KBM-7 (cell line): ENCODE results near the gene ROCK2.
"Not testable (repeated sequence)": the region's sequence is repeated elsewhere in the genome, so short reads cannot be mapped to it uniquely, and the experiment has no call there.

Experiments used
- DNase-seq: peaks from one replicate; pipeline ENCODE4 v3.0.0-alpha.2; 2015
- in situ Hi-C: fragments of 300-500 bp; cut with MboI; formaldehyde crosslinking; loops from 2 replicates; pipeline ENCODE4 v1.14.3; 2020; ENCODE audit warnings: low sequenced_read_pairs, low pct_unique_long_range_greater_than_20kb, mixed read lengths

Gene ROCK2

DNA sequence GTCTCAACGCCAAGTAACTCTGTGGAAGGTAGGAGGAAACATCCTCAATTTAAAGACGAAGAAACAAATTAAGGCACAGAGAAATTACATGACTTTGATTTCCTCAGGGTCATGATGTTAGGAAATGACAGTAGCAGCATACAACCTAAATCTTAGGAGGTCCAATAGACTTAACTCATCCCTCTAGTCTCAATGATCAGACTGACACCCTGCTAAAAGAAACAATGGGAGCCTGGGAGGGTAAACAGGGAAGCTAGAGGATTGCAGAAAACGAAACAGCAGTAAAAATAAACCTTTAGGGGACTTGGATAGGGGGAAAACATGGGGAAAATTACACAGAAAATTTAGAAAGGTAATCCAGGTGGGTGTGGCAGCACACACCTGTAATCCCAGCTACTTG lies 56.0 kb downstream of the ROCK2 start:
- no peak for DNase-seq
- in situ Hi-C loops = no loop called here

DNA sequence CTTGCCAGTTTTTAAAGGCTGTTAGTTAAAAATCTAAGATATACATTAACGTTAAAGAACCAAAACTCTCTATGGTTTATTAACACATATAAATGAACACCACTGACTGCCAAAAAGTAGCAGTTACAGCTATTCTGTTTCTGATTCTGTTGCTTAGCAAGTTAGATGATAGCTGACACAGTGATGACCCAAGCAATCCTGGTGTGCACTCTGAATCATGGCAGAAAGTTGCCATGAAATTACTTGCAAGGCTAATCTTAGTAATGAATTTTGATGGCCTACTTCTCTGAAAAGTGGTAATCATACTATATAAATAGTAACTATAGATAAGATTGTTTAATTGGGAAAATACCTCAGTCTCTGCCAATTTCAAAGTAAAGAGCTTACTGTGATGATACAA lies 57.7 kb downstream of the ROCK2 start:
- DNase-seq = no peak
- in situ Hi-C loops = no loop called here

DNA sequence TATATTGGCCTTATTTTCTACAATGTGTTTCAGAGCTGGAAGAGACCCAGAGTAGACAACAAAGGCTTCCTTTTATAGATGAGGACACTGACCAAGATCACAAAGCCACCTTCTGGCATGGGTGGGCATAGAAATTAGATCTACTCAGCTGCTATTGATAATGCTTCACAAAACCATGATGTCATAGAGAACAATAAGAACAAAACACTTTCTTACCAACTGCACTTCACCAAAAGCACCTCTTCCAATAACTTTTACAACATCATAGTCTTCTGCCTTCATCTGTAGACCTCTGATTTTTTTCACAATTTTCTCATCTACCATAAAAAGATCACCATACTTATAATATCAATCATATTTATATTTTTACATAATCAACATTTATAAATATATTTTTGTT lies 58.1 kb downstream of the ROCK2 start:
- in situ Hi-C loops = no loop called here
- DNase-seq = no peak

DNA sequence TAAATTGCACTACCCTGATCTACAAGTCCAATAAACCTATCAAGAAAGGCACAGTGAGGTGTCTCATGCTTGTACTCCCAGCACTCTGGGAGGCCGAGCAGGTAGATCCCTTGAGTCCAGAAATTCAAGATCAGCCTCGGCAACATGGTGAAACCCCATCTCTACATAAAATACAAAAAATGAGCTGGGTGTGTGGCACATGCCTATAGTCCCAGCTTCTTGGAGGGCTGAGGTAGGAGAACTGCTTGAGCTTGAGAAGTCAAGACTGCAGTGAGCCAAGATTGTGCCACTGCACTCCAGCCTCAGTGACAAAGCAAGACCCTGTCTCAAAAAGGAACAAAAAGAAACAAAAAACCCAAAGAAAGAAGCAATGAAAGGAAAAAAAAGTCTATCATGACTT lies 58.9 kb downstream of the ROCK2 start:
- DNase-seq = no peak
- in situ Hi-C loops = no loop called here

DNA sequence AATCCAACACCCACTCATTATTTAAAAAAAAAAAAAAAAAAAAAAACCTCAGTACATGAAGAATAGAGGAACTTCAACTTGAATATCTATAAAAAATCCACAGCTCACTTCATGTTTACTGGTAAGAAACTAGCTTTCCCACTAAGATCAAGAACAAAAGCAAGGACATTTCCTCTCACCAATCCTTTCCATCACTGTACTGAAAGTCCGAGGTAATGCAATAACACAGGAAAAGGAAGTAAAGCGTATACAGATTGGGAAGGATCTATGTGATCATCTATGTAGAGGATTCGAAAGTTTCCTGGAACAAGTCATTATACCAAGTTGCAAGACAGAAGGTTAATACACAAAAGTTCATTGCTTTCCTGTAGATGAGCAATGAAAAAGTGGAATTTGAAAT lies 63.2 kb downstream of the ROCK2 start:
- in situ Hi-C loops = no loop called here
- peak; percentile 19 for DNase-seq

DNA sequence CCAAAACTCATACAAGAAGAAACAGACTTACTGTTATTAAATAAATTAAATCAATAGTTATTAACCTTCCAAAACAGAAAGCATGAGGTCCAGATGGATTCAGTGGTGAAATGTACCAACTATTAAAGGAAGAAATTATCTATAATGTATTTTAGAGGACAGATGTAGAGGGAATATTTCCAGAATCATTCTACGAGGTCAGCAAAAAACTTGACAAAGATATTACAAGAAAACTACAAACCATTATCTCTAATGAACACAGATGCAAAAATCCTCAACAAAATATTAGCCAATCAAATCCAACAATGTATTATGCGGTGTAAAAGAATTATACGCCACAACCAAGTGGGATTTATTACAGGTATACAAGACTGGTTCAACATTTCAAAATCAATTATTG lies 63.7 kb downstream of the ROCK2 start:
- no peak for DNase-seq
- in situ Hi-C loops = no loop called here

DNA sequence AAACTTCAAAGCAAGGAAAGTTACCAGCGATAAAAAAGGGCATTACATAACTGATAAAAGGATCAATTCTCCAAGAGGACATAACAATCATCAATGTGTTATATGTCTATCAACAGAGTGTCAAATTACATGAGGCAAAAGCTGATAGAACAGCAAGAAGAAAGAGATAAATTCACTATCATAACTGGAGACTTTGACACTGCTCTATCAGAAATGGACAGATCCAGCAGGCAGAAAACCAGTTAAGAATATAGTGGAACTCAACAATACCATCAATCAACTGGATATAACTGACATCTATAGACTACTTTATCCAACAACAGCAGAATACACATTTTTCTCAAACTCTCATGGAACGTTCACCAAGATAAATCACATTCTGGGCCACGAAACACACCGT lies 65.0 kb downstream of the ROCK2 start:
- DNase-seq = no peak
- in situ Hi-C loops = no loop called here

DNA sequence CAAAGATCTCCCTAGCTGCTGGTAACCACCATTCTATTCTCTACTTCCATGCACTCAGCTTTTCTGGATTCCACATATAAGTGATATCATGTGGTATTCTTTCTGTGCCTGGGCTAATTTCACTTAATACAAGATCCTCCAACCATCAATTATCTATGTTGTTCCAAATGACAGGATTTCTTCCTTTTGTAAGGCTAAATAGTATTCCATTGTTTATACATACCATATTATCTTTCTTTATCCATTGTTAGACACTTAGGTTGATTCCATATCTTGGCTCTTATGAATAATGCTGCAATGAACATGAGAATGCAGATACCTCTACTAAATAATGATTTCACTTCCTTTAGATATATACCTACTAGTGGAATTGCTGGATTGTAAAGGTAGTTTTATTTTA lies 66.2 kb downstream of the ROCK2 start:
- in situ Hi-C loops = no loop called here
- DNase-seq = no peak

DNA sequence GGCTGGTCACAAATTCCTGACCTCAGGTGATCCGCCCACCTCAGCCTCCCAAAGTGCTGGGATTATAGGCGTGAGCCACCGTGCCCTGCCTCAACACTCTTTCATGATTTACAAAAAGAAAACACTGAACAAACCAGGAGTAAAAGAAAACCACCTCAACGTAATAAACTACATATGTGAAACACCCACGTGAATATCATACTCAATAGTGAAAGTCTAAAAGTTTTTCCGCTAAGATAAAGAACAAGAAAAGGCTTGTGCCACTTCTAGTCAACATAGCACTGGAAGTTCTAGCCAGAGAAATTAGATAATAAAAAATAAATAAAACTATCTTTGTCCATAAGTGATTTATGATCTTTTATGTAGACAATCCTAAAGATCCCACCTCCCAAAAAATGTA lies 68.5 kb downstream of the ROCK2 start:
- in situ Hi-C loops = no loop called here
- no peak for DNase-seq

DNA sequence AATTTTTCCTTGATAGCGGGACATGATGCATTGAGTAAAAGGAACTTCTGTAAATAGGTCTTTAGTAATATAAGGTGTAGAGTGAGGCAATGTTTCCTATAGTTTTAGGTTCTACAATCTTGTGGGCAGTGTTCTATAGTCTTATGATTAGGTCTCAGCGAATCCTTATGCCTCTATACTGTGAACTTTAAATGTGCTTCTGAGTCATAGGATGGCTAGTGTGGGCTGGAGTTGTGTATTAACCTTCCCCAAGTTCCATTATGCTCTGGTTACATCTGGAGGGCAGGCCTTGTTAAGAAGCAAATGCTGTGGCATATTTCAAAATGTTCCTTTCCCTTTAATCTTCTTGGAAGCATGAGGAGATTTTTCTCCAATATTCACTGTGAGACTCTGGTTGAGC lies 73.5 kb downstream of the ROCK2 start:
- DNase-seq = no peak
- in situ Hi-C loops = no loop called here

DNA sequence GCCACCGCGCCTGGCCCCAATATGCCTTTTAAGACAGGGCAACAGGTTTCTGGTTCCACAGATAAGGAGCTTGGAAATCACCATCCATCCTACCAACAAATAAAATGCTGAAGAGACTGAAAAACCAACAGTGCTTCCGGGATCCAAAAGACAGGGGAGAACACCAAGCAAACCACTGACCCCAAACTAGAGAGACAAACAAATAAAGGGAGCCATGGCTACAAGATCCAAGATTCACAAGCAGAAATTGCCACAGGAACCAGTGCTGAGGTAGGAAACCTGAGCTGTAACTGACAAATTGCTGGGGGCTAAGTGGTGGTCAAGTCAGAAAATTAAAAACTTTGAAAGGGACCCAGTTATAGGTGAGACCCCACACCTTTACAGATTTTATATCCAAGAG lies 76.5 kb downstream of the ROCK2 start:
- DNase-seq = no peak
- in situ Hi-C loops = no loop called here

DNA sequence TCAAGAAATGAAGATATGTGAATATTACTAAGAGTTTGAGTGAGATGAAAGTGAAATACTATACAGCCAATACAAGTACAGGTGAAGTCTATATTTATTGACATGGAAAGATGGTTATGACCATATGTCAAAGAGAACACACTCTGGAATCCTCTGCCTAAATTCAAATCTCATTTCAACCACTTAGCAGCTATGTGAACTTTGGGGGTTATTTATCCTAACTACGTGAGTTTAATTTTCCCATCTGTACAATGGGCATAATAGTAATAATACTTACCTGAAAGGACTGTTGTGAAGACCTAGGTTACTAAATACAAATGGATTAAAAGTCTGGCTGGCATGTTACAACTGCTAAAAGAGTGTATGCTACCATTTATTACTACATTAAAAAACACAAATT lies 79.6 kb downstream of the ROCK2 start:
- in situ Hi-C loops = no loop called here

DNA sequence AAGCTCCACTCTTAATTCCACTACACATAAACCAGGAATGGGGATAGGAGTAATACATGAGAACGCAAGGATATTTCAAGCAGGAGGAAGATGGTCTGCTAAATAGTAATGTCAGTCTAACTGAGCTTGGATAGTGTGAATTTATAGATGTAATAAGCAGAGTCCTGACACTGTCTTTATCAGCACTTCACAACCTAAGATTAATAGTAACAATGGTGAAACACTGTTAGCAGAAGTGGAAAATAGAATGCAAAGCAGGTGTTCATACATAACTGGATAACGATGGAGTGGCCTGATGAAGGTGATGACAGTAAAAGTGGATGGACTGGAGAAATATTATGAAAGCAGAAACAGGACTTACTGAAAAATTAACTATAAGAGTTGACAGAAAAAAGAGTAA lies 80.4 kb downstream of the ROCK2 start:
- no peak for DNase-seq
- in situ Hi-C loops = no loop called here

More for the DNA sequence above, 79.6 kb downstream of the ROCK2 start:
- DNase-seq = no peak

DNA sequence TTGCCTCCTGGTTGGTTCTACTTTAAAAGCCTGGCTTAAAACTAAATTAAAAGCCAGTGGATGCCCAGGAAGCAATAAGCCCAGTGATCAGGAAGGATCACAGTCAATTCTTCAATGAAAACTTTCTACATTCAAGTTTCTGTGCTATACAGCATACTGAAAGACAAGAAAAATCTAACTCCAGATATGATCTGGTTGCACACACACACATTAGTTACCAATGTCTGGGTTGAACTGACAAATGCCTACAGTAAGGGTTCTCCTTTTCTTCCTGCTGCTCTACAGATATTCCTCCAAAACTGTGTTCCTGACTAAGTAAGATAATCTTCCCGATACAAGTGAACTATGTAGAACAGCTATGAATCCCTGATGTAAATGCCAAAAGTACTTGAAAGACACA lies 81.3 kb downstream of the ROCK2 start:
- DNase-seq = no peak
- in situ Hi-C loops = no loop called here

DNA sequence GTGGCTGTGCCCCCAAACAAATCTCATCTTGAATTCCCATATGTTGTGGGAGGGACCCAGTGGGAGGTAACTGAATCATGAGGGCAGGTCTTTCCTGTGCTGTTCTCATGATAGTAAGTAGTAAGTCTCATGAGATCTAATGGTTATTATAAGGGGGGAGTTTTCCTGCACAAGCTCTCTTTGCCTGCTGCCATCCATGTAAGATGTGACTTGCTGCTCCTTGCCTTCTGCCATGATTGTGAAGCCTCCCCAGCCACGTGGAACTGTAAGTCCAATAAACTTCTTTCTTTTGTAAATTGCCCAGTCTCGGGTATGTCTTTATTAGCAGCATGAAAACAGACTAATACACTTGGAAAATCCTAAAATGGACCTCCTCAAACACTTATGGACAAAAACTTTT lies 82.0 kb downstream of the ROCK2 start:
- DNase-seq, in situ Hi-C loops: not testable (repeated sequence)

DNA sequence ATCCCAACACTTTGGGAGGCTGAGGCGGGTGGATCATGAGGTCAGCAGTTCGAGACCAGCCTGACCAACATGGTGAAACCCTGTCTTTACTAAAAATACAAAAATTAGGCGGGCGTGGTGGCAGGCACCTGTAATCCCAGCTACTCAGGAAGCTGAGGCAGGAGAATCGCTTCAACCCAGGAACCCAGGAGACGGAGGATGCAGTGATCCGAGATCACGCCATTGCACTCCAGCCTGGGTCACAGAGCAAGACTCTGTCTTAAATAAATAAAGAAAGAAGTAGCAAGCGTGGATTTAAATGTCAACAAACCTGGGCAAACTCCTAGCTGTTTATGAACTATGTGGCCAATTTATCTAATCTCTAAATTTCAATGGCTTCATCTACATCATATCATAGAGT lies 82.9 kb downstream of the ROCK2 start:
- DNase-seq, in situ Hi-C loops: not testable (repeated sequence)

DNA sequence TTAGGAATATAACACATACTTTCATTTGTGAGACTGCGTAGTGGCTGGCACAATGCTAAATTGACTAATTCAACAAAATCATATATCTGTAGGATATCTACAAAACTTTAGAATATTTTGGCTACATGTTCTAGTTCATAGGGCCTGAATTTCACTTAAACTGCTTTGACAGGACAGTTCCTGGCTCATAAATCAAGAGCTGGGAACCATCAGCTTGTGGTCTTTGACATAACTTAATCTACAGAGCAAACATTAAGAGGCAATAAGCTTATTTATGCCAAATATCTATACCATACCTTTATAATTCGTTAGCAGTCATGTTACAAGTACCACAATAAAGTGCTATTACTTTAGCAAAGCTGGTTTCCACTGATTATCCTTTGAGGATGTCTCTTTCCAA lies 83.5 kb downstream of the ROCK2 start:
- no peak for DNase-seq
- in situ Hi-C loops = no loop called here

DNA sequence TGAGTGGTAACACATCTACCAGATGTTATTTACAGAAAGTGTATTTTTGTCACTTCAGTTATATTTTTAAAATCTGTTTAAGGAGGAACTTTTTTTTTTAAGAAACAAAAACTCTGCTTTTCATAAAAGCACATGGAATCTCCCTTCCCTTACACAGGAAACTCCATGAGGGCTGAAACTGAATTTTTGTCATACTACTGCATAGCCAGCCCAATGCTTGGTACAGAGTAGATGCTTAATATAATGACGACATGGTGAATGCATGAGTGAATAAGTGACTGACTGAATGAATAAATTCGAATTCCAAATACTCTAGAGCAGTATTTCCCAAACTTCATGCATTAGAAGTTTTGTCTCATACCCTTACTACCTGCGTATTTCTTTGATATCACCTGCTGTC lies 86.5 kb downstream of the ROCK2 start:
- in situ Hi-C loops = no loop called here
- no peak for DNase-seq

DNA sequence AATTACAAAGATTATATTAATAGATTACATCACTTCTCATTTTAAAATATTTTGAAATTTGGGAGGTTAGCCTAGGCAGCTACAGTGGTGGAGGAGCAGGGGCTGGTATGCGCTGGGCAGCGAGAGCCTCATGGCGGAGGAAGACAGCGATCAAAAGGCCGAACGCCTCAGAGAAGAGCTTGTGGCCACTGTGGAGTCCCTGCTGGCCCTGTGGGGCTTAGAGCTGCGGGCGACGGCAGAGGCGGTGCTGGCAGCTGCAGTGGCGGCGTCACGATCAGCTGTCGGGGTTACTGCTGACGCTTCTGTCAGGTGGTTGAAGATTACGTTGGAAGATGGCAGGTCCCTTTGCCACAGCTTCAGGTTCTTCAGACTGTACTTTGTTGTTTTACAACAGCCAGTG lies 87.4 kb downstream of the ROCK2 start:
- DNase-seq = no peak
- in situ Hi-C loops = no loop called here

DNA sequence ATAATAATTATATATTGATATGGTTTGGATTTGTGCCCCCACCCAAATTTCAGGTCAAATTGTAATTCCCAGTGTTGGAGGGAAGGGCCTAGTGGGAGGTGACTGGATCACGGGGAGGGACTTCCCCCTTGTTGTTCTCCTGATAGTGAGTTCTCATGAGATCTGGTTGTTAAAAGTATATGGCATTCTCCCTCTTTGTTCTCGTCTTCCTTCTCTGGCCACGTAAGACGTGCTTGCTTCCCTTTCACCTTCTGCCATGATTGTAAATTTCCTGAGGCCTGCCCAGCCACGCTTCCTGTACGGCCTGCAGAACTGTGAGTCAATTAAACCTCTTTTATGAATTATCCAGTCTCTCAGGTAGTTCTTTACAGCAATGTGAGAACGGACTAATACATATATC lies 88.3 kb downstream of the ROCK2 start:
- DNase-seq = no peak
- in situ Hi-C loops = no loop called here

DNA sequence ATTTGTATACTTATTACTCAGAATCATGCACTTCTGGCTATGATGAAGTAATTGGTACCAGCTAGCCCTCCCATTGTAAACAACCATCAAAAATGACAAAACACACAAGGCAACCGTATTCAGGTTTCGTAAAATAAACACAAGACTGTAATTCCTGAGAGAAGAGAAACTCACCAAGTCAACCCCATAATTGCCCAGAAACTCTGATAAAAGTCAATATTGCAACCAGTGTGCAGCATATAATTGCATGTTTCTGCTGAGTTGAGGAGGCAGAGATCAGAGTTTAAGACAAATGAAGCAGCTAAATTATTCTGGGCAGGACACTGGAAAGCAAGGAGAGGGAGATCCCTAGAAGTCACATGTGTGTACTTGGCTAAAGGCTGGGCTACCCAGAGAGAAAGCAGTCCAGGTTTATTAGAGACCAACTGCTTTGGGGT lies 90.3 kb downstream of the ROCK2 start:
- no peak for DNase-seq
- in situ Hi-C loops = no loop called here

DNA sequence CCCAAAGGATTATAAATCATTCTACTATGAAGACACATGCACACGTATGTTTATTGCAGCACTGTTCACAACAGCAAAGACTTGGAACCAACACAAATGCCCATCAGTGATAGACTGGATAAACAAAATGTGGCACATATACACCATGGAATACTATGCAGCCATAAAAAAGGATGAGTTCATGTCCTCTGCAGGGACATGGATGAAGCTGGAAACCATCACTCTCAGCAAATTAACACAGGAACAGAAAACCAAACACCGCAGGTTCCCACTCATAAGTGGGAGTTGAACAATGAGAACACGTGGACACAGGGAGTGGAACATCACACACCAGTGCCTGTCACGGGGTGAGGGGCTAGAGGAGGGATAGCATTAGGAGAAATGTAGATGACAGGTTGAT lies 92.0 kb downstream of the ROCK2 start:
- DNase-seq, in situ Hi-C loops: not testable (repeated sequence)
